Astrocyte (in vitro differentiated cells and primary cell): ENCODE data around the gene OPCML. TPM values are rescaled to one million over a fixed set of nuclear protein-coding genes. Genes with fewer than 3 reads are reported as not detected.

Experiments
- DNase-seq: peaks from one replicate; pipeline ENCODE4 v3.0.0-alpha.2; 2010; ENCODE audit warnings: low read depth
- FAIRE-seq: peaks from 2 replicates; lab custom pipeline; 2011; peaks lifted over from hg19 to GRCh38; lab: Jason Lieb, UNC
- H2AFZ ChIP-seq: 2 replicates; pipeline ENCODE4 v1.6.0; 2012; ENCODE audit warnings: low read depth, low read length, inconsistent platforms
- H3K27ac ChIP-seq: 2 replicates; pipeline ENCODE4 v1.5.1; 2011; ENCODE audit warnings: low read depth, low read length, inconsistent platforms
- H3K27me3 ChIP-seq: 2 replicates; pipeline ENCODE4 v1.6.0; 2011; ENCODE audit warnings: low read length, inconsistent platforms; ENCODE audit not compliant: insufficient read depth
- H3K36me3 ChIP-seq: 2 replicates; pipeline ENCODE4 v1.5.1; 2011; ENCODE audit warnings: low read length, inconsistent platforms; ENCODE audit not compliant: insufficient read depth
- H3K4me1 ChIP-seq: 2 replicates; pipeline ENCODE4 v1.5.1; 2011; ENCODE audit warnings: low read length, inconsistent platforms; ENCODE audit not compliant: insufficient read depth
- H3K4me2 ChIP-seq: 2 replicates; pipeline ENCODE4 v1.6.0; 2012; ENCODE audit warnings: low read length, inconsistent platforms
- H3K4me3 ChIP-seq: 2 replicates; pipeline ENCODE4 v1.5.1; 2011; ENCODE audit warnings: low read depth, mild to moderate bottlenecking, low read length, inconsistent platforms; ENCODE audit not compliant: insufficient read depth
- H3K79me2 ChIP-seq: 2 replicates; pipeline ENCODE4 v1.6.0; 2012; ENCODE audit warnings: mild to moderate bottlenecking, low read length, inconsistent platforms; ENCODE audit not compliant: insufficient read depth
- H3K9ac ChIP-seq: 2 replicates; pipeline ENCODE4 v1.6.0; 2012; ENCODE audit warnings: mild to moderate bottlenecking, low read length, inconsistent platforms
- H3K9me3 ChIP-seq: 2 replicates; pipeline ENCODE4 v1.5.1; 2012; ENCODE audit warnings: low read depth, mild to moderate bottlenecking, low read length, inconsistent platforms; ENCODE audit not compliant: insufficient read depth
- H4K20me1 ChIP-seq: 2 replicates; pipeline ENCODE4 v1.6.0; 2012; ENCODE audit warnings: low read length, inconsistent platforms; ENCODE audit not compliant: insufficient read depth
- H3K27ac Mint-ChIP-seq: one replicate; pipeline ENCODE4 v1.8.0; 2021; ENCODE audit warnings: mild to moderate bottlenecking, mixed read lengths; ENCODE audit not compliant: unreplicated experiment
- H3K27me3 Mint-ChIP-seq: one replicate; pipeline ENCODE4 v1.8.0; 2021; ENCODE audit warnings: low read depth, mixed read lengths; ENCODE audit not compliant: unreplicated experiment
- H3K36me3 Mint-ChIP-seq: one replicate; pipeline ENCODE4 v1.8.0; 2021; ENCODE audit warnings: low read depth, mixed read lengths; ENCODE audit not compliant: unreplicated experiment
- H3K4me1 Mint-ChIP-seq: one replicate; pipeline ENCODE4 v1.8.0; 2021; ENCODE audit warnings: low read depth, mixed read lengths; ENCODE audit not compliant: unreplicated experiment
- H3K4me3 Mint-ChIP-seq: one replicate; pipeline ENCODE4 v1.8.0; 2021; ENCODE audit warnings: mild to moderate bottlenecking, moderate library complexity, mixed read lengths; ENCODE audit not compliant: unreplicated experiment
- H3K9me3 Mint-ChIP-seq: one replicate; pipeline ENCODE4 v1.8.0; 2021; ENCODE audit warnings: mild to moderate bottlenecking, mixed read lengths; ENCODE audit not compliant: unreplicated experiment
- CTCF ChIP-seq: IDR thresholded peaks from 2 replicates; pipeline ENCODE4 v1.5.1; 2011; ENCODE audit warnings: low read depth, mild to moderate bottlenecking, inconsistent platforms, low read length, moderate library complexity; ENCODE audit not compliant: insufficient read depth
- EZH2 ChIP-seq: IDR thresholded peaks from 2 replicates; pipeline ENCODE4 v1.6.1; 2012; ENCODE audit warnings: mild to moderate bottlenecking, low read length, inconsistent platforms; ENCODE audit not compliant: insufficient read depth
- total RNA-seq: library from RNA; stranded (reverse); gene quantifications from 2 replicates; pipeline ENCODE4 v1.2.1, GENCODE V29; 2021

Gene OPCML
- total RNA-seq, 1 donor from 2014 or later = 7.9 TPM

DNA sequence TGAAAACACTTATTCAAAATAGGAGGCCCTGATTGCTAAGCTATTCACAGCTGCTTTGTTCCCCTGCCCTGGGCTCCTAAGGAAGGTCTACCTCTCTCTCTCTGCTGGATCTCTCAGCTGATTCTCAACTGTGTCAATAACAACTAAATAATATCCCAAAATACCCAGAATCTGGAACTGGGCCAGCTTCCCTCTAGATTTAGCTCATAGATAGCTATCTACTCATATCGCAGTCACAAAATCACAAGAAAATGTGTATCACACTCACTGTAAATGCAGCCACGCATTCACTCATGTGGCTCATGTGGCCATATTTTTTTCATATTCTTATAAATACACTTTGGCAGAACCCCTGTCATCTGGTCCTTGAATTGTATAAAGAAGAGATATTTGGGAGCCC, 555.1 kb downstream of the OPCML start:
- TF ChIP-seq CTCF (no peak), EZH2 (no peak)
- Mint-ChIP-seq H3K36me3 (no peaks in the 10 kb centered on the region), H3K4me1 (peaks cover 5% of the 10 kb centered on the region), H3K27ac (no peak overlapping the region), H3K9me3 (no peaks in the 10 kb centered on the region), H3K27me3 (no peaks in the 10 kb centered on the region), H3K4me3 (no peak overlapping the region)
- Histone ChIP-seq H3K9ac (no peak overlapping the region), H3K4me3 (no peak overlapping the region), H2AFZ (no peak overlapping the region), H4K20me1 (no peaks in the 10 kb centered on the region), H3K4me1 (no peaks in the 10 kb centered on the region), H3K79me2 (no peaks in the 10 kb centered on the region), H3K27ac (no peak overlapping the region), H3K27me3 (no peaks in the 10 kb centered on the region), H3K4me2 (no peak overlapping the region), H3K36me3 (no peaks in the 10 kb centered on the region), H3K9me3 (no peaks in the 10 kb centered on the region)
- FAIRE-seq = no peak
- DNase-seq = no peak

DNA sequence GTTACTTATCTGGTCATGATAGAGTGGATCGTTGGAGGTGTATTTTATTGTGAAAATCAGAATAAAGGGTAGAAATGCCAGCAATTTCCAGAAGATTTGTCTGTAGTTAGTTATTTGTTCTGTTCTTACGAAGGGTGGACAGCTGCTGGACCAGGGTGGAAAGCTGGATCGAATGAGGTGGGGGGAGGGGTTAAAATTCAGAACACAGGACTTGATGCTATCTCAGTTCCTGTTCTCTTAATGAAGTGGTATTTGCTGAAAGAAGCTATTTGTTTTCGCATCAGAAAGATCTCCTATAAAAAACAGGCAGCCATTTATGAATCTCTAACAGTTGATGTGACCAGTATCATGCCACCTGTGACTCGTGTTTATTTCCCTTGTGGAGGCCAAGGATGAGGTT, 556.2 kb downstream of the OPCML start:
- no peaks in the 10 kb centered on the region for H3K4me1 ChIP-seq
- no peaks in the 10 kb centered on the region for H3K36me3 ChIP-seq
- H2AFZ ChIP-seq = no peak overlapping the region
- H3K27ac Mint-ChIP-seq = no peak overlapping the region
- H3K27me3 Mint-ChIP-seq = no peaks in the 10 kb centered on the region
- no peak for DNase-seq
- no peaks in the 10 kb centered on the region for H3K36me3 Mint-ChIP-seq
- TF ChIP-seq CTCF = no peak
- no peak for TF ChIP-seq EZH2
- H3K9ac ChIP-seq = no peak overlapping the region
- no peaks in the 10 kb centered on the region for H4K20me1 ChIP-seq
- FAIRE-seq = no peak
- no peak overlapping the region for H3K4me2 ChIP-seq
- H3K9me3 ChIP-seq = no peaks in the 10 kb centered on the region
- no peaks in the 10 kb centered on the region for H3K27me3 ChIP-seq
- peaks cover 2% of the 10 kb centered on the region for H3K4me1 Mint-ChIP-seq
- H3K4me3 ChIP-seq = no peak overlapping the region
- H3K4me3 Mint-ChIP-seq = no peak overlapping the region
- H3K79me2 ChIP-seq = no peaks in the 10 kb centered on the region
- H3K9me3 Mint-ChIP-seq = no peaks in the 10 kb centered on the region
- no peak overlapping the region for H3K27ac ChIP-seq

GRCh38 chr11:132973686-132974085, 558.6 kb downstream of the OPCML start:
- Histone ChIP-seq H3K36me3 (no peaks in the 10 kb centered on the region), H2AFZ (no peak overlapping the region), H4K20me1 (no peaks in the 10 kb centered on the region), H3K9me3 (no peaks in the 10 kb centered on the region), H3K79me2 (no peaks in the 10 kb centered on the region), H3K27me3 (no peaks in the 10 kb centered on the region), H3K4me2 (no peak overlapping the region), H3K27ac (no peak overlapping the region), H3K4me3 (no peak overlapping the region), H3K4me1 (no peaks in the 10 kb centered on the region), H3K9ac (no peak overlapping the region)
- FAIRE-seq (no peak), DNase-seq (no peak)
- no peaks in the 10 kb centered on the region for H3K9me3 Mint-ChIP-seq
- no peak overlapping the region for H3K27ac Mint-ChIP-seq
- H3K4me3 Mint-ChIP-seq = no peak overlapping the region
- H3K27me3 Mint-ChIP-seq = no peaks in the 10 kb centered on the region
- H3K36me3 Mint-ChIP-seq = no peaks in the 10 kb centered on the region
- TF ChIP-seq CTCF = no peak
- TF ChIP-seq EZH2 = no peak
- H3K4me1 Mint-ChIP-seq = peaks cover 2% of the 10 kb centered on the region
